Measurements from ENCODE around the gene KCNH5. TPM values are rescaled to one million over a fixed set of nuclear protein-coding genes. Genes with fewer than 3 reads are reported as not detected.

KCNH5 gene
- total RNA-seq, 1 donor from 2014 or later, result not detected

DNA sequence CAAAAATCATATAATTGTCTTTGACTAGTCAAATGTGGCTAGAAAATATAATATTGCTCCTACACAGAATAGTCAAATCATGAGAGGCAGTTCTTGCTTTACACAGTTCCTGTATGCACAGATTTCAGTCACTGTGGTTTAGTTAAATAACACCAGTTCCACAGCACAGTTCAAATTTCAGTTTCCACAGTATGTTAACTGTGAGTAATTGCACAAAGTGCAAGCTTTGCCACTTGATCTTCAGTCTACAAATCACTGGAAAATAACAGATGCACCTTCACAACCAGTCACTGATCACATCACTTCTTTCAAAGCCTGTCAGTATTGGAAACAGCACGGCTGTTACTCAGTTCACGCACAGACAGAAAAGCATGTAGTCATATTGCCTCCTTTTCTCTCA, 38.7 kb downstream of the KCNH5 start:
- no peak for DNase-seq

DNA sequence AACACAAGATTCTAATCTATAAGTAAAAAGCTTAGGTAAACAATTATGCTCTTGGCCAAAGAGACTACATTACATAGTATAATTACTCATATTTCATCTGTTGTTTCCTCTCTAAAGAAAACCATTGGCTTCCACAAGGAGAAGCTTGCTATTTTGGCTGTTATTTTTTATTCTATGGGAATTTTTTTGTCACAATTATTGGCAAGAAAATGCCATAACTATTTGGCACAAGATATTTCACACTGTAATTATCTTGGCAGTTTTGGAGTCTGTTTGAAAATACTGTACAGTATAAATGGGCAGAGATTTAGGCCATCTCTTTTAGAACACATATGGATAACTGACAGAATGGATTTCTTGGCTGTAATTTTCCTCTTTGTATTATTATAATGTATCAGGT, 51.2 kb downstream of the KCNH5 start:
- no peak for DNase-seq

DNA sequence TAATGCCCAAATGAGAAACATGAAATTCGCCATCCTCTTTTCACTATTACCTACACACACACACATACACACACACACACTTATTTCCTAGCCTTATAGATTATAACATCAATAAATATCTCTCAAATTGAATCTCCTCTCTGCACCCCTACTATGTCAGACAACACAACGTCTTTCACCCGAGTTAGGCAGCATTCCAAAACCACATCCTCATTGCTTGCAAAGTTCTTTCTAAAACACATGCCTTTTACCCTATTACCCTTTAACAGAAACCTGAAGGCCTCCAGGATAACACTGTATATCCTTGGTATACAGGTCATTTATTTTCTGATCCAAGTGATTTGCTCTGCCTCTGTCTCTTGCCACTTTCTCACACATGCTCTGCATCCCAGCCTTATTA, 56.3 kb downstream of the KCNH5 start:
- no peak for DNase-seq

DNA sequence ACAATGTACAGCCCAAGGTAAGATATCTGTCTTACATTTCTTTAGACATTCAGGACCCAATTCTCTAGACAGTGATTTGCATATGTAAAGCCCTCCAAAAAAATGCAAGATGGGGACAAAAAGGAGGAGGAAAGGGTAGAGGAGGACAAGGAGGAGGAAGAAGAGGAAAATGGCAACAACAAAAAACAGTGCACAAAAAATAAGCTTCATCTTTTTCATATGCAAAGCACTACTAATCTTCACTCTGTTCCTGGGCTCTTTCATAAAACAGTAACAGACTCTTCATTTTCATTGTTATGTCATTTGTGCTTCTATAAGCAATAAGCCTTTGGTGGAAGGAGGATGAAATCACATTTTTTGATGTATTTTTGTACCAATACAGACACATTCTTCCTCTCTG, 61.4 kb downstream of the KCNH5 start:
- no peak for DNase-seq

DNA sequence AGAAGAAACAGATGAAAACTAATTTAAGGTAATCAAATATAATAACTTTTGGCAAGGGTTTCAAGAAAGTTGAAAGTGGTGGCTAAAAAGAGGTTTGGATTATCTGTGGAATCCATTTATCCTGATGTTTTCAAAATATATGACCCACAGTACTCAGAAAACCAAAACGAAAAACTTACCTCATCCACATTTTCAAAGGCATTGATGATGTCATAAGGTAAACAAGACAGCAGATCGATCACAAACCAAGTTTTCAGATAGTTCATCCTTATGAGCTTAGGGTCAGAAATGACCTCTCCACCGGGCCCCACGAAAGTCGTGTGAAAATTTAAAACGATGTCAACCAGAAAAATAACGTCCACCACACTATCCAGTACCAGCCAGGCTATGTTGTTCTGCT, 64.6 kb downstream of the KCNH5 start:
- DNase-seq, result no peak

GRCh38 chr14:62957562-62957961, 87.7 kb downstream of the KCNH5 start:
- no peak for DNase-seq

- DNase-seq, result no peak
Measured at GRCh38 chr14:62956413-62956812, 88.8 kb downstream of the KCNH5 start.

DNA sequence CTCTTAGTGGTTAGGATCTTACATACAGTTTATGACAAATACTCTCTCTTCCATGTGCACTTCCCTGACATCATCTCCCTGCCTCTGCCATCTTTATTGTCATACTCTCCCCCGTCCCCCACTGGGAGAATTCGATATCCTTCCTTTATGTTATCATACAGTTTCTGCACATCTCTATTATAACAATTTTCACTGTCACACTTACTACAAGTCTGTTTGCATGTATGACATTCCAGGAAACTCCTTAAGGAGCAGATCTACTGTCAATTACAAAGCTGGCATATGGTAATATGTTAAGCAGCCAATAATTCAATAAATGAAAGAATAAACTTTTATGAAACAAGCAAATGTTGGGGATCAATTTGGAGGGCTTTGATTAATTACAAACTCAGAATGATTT, 91.1 kb downstream of the KCNH5 start:
- no peak for DNase-seq

GRCh38 chr14:62952226-62952625, 93.0 kb downstream of the KCNH5 start:
- DNase-seq, result no peak

- DNase-seq, result no peak
Measured at GRCh38 chr14:62947301-62947700, 98.0 kb downstream of the KCNH5 start.

DNA sequence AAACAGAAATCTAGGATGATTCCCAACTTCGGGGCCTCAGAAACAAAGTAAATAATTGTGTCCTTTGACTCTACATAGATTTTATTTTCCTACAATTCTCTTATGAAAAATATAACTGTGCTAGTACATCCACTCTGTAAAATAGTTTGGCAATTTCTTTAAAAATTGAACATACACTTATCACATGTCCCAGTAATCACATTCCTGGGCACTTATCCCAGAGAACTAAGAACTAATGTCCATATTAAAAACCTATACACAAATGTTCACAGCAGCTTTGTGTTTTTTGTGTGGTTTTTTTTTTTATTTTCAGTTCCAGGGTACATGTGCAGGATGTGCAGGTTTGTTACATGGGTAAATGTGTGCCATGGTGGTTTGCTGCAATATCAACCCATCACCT, 99.0 kb downstream of the KCNH5 start:
- DNase-seq, result no peak

DNA sequence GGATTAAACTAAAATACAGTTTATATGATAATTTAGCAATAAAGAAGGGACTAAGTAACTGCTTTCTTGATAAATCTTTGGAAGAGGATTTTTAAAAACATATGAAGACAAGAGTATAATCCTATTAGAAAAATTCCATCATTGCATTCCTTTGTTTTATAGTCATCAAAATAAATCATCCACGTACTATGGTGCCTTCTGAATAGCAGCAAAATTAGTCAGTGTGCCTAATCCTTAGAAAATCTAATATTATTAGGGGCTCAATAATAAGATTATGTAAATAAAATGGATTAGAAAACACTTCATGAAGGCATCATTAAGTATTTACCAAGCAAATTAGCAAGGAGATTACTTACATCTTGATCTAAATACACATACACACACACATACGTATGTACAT, 102.1 kb downstream of the KCNH5 start:
- no peak for DNase-seq

GRCh38 chr14:62939970-62940369, 105.3 kb downstream of the KCNH5 start:
- DNase-seq, result no peak

DNA sequence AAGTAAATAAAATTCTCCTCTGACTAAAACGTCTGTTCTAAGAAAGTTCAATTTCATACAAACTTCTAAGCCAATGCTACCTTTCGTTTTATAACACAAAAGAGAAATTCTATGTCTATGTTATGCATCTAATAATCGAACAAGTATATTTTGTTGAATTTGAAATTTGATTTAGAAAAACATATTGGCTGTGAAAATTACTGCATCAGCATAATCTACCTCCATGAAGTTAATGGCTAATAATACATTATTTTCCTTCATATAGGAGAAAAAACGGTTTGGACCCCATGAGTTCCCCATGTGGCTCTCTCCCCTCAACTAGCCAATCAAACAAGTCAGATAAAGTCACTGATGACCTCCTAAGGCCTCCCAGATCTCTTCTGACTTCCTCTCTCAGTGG, 106.5 kb downstream of the KCNH5 start:
- DNase-seq, result no peak

GRCh38 chr14:62934439-62934838, 110.8 kb downstream of the KCNH5 start:
- DNase-seq, result no peak

- no peak for DNase-seq
Measured at GRCh38 chr14:62921466-62921865, 123.8 kb downstream of the KCNH5 start.

DNA sequence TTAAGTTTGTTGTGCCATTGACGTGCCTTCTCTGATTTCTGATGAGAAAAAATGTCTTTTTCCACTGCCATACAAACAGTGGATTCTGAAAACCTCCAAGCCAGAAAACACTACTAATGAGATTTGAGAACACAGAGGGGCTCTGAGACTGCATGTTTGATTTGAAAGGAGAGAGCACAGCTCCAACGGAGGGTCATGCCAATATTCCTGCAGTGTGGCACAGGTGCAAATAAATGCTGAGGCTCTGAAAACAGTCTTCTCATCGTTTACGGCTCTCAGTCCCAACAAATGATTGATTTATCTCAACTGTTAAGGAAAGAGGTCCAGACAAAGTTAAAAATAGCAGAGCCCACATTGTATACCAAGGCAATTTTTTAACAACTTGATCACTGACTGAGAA, 128.7 kb downstream of the KCNH5 start:
- no peak for DNase-seq

DNA sequence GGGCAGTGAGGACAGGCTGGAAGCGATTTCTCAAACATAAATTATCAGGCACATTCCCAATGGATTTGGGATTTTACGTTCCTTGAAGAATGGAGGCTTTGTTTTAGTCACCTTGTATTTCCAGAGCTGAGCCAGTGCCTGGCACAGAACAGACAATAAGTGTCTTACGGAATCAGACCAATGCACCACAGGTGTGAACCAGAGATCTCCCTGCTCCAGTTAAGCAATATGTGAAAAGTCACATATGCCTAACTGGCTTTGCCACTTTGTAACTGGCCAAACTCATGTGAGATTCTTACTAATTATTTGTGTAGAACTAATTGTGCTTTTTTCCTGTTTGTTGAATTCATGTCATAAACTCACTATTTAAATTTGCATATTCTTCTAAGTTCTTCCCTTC, 130.4 kb downstream of the KCNH5 start:
- DNase-seq, result no peak

DNA sequence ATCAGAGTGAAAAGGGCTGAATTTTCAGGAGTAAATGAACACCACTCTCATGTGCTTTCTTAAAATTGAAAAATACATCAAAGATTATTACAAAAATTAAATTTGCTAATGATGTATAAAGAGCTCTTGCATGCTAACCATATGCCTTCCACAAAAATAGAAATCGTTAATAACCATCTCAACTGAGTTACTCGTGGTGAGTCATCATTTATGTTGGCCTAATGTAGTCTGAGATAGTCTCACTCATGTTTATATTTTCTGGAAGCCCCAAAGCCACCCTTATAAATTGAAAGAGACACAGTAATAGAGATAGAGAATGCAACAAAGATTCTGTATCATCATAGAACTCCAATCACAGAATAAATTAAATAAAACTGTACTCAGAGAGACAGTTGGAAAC, 131.2 kb downstream of the KCNH5 start:
- DNase-seq, result no peak

- DNase-seq, result no peak
Measured at GRCh38 chr14:62908506-62908905, 136.8 kb downstream of the KCNH5 start.

DNA sequence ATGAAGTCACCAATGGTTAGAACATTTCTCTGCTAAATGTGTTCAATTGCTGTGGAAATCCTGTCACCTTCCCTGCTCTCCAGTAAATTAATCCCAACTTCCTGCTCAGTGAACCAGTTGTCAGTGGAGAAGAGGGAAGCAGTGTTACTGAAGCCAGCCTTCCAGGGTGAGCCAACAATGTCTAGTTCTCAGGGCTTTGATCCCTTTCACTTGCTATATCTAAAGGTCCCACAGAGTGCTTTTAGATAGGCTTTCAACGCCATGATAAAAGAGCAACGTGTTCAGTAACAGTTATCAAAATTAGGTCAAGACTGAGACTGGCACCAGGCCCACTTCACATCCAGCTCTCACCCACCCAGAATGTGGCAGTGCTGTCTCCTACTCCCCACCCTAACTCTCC, 139.7 kb downstream of the KCNH5 start:
- no peak for DNase-seq

- no peak for DNase-seq
Measured at GRCh38 chr14:62897771-62898170, 147.5 kb downstream of the KCNH5 start.

DNA sequence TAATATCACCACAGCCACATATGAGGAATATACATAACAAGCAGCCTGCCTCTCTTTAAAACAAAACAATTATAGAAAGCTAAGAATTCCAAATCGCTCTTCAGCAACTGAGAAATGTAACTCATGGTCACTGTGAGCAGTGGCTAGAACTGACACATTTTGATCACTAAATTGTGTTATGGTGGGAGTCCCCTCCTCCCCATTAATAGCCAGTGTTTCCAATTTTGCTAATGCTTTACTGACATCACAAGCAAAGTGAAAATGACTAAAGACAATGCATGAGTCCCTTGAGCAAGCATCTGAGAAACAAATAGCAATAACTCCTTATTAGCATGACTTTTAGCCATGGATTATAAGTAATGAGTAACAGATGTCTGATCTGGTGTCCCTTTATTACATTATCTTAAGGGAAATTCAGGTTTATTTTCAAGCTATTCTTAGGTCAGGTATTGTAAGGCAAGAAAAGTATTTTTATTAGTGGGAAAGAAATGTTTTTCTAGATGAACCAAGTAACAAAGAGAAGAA, 148.3 kb downstream of the KCNH5 start:
- no peak for DNase-seq

GRCh38 chr14:62894736-62895135, 150.5 kb downstream of the KCNH5 start:
- DNase-seq, result no peak

DNA sequence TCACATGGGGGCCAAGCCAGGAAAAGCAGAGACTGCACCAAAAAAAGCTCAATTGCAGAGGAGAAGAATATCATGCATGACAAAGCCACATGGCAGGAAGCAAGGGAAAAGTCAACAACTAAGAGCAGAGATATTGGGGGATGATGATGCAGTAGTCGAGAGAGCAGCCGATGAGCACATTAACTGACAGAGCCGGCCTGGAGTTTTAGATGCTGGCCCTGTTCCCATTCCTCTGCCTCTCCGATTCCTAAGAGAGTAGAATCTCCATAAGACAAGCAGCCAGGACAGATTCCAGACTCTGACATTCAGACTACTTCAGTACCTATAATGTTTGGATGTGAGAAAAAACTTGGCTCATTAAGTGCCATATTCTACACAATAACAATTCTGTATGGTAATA, 155.9 kb downstream of the KCNH5 start:
- no peak for DNase-seq

DNA sequence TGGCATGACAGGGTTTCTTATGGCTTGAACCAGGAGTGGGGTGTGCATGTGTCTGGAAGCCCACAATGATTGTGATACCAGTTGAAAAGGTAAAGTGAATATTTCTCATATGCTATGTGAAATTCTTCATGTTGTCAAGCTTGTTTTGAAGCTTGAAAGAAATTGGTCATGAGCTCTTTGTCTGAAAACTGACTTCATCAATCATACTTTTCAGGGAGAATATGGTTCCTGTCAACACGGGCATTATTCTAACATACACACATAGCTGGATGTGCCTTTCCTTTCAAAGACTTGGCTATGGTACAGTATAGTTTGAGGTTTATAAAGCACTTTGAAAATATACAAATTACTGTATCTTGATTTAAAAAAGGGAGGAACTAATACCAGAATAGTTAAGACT, 158.8 kb downstream of the KCNH5 start:
- DNase-seq, result no peak

All from dermis blood vessel endothelial cell (primary cell).